B cell (primary cell): ENCODE measurements around the gene MBD6.

Experiments
- EZH2 ChIP-seq: IDR thresholded peaks from 2 replicates; pipeline ENCODE4 v1.6.1; 2012; ENCODE audit warnings: borderline replicate concordance, low read depth, mild to moderate bottlenecking, moderate library complexity, low read length; ENCODE audit not compliant: insufficient read depth, poor library complexity, severe bottlenecking
- TF ChIP-seq, protein P1 (sequence below): fragments of 200-600 bp; IDR thresholded peaks from one replicate; pipeline ENCODE4 v1.8.0; 2022; ENCODE audit warnings: antibody characterized with exemption, mild to moderate bottlenecking

DNA sequence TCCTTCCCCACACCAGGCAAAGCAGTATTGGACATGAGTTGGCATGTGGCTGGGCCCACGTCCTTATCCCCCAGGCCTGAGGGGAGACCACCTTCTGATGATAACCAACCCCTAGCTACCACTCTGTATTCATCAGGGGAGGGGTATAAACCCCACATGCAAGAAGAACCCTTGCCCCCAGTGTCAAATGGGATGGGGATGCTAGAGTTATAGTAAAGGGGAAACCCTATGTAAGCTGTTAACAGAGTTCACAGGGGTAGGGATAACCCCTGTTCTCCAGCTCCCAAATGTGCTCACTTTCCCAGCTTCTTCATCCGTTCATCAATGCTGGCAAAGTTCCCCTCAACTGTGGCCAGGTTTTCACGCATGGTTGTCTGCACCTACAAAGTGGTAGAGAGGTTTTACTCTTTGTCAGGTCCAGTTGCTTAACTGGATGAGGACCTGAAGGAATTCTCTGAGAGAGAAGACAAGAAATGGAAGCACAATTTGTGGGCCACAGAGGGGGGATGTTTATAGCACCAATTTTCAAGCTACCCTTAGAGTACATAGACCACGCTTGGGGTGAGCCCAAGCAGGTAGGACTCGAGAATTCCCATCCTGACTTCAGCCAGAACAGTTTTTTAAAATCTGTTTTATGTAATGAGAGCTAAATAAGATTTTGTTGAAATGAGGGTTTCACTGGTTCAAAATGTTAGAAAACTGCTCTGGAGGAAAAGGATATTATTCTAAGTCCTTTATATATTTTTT lies 7.9 kb downstream of the MBD6 start:
- TF ChIP-seq, protein P1, sequence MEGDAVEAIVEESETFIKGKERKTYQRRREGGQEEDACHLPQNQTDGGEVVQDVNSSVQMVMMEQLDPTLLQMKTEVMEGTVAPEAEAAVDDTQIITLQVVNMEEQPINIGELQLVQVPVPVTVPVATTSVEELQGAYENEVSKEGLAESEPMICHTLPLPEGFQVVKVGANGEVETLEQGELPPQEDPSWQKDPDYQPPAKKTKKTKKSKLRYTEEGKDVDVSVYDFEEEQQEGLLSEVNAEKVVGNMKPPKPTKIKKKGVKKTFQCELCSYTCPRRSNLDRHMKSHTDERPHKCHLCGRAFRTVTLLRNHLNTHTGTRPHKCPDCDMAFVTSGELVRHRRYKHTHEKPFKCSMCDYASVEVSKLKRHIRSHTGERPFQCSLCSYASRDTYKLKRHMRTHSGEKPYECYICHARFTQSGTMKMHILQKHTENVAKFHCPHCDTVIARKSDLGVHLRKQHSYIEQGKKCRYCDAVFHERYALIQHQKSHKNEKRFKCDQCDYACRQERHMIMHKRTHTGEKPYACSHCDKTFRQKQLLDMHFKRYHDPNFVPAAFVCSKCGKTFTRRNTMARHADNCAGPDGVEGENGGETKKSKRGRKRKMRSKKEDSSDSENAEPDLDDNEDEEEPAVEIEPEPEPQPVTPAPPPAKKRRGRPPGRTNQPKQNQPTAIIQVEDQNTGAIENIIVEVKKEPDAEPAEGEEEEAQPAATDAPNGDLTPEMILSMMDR: no peak
- TF ChIP-seq EZH2: no peak
